Suprapubic skin (tissue), 4 donors: ENCODE data around the gene SEMA4C. TPM values are rescaled to one million over a fixed set of nuclear protein-coding genes. Genes with fewer than 3 reads are reported as not detected.

Source experiments
- DNase-seq, 2 donors: peaks; one replicate each; pipeline ENCODE4 v3.0.0-alpha.2; 2019; ENCODE audit warnings: low spot score in 2 of 2
- H3K27ac ChIP-seq: fragments of 200-600 bp; sonication (generic); one replicate; pipeline ENCODE4 v1.5.1; 2019
- H3K27me3 ChIP-seq: fragments of 200-600 bp; sonication (generic); one replicate; pipeline ENCODE4 v1.5.1; 2019
- H3K36me3 ChIP-seq: fragments of 200-600 bp; sonication (generic); one replicate; pipeline ENCODE4 v1.5.1; 2019
- H3K4me1 ChIP-seq: fragments of 200-600 bp; sonication (generic); one replicate; pipeline ENCODE4 v1.5.1; 2019
- H3K4me3 ChIP-seq: fragments of 200-600 bp; sonication (generic); one replicate; pipeline ENCODE4 v1.5.1; 2019; ENCODE audit warnings: mild to moderate bottlenecking
- H3K9me3 ChIP-seq: fragments of 200-600 bp; sonication (generic); one replicate; pipeline ENCODE4 v1.5.1; 2019
- CTCF ChIP-seq, 2 donors: fragments of 200-600 bp in 1 of 2; fragments of 450-650 bp in 1 of 2; sonication (generic) in 1 of 2; IDR thresholded peaks; one replicate each; pipeline ENCODE4 v1.5.1; 2016 to 2019; ENCODE audit warnings: antibody characterized with exemption in 2 of 2, mild to moderate bottlenecking in 1 of 2, moderate library complexity in 1 of 2
- EP300 ChIP-seq: sonication (generic); formaldehyde crosslinking; IDR thresholded peaks from one replicate; pipeline ENCODE4 v1.6.1; 2017; ENCODE audit warnings: antibody characterized with exemption
- POLR2A ChIP-seq, 2 donors: fragments of 450-650 bp; IDR thresholded peaks; one replicate each; pipeline ENCODE4 v1.6.1; 2017; ENCODE audit warnings: antibody characterized with exemption in 2 of 2, mild to moderate bottlenecking in 2 of 2, moderate library complexity in 2 of 2
- POLR2AphosphoS5 ChIP-seq, 3 donors: sonication (generic); formaldehyde crosslinking; IDR thresholded peaks; one replicate each; pipeline ENCODE4 v1.6.1; 2017; ENCODE audit warnings: antibody characterized with exemption in 3 of 3
- WGBS: methylation state at CpG from one replicate; pipeline ENCODE4 v1.1.5; 2018; 5-methylcytosine and 5-hydroxymethylcytosine counted together
- total RNA-seq, 4 donors: library from RNA; depleted of rRNA; stranded (reverse); fragments of >200 nt; gene quantifications; one replicate each; pipeline ENCODE4 v1.1.0, GENCODE V29; 2016

SEMA4C gene
- total RNA-seq, 4 donors from 2014 or later, result 15.7 to 28.2 (median 23.5) TPM

- peak in 1 of 2 donors; percentile 91 for DNase-seq
- 0% methylated on average over 9 of the region's 64 CpGs for WGBS
- Histone ChIP-seq H3K27ac (peak overlapping the region; percentile 98), H3K36me3 (peaks cover 21% of the 10 kb centered on the region), H3K4me3 (peak overlapping the region; percentile 99), H3K9me3 (no peaks in the 10 kb centered on the region), H3K27me3 (no peaks in the 10 kb centered on the region), H3K4me1 (peaks cover 60% of the 10 kb centered on the region)
- TF ChIP-seq POLR2AphosphoS5 (IDR thresholded peaks at IDR 0.05), result no peak
- no peak for TF ChIP-seq POLR2A (IDR thresholded peaks at IDR 0.05)
- TF ChIP-seq CTCF (IDR thresholded peaks at IDR 0.05), result no peak
Observed at GRCh38 chr2:96869281-96869821, 529 bp downstream of the SEMA4C start.

- TF ChIP-seq POLR2A (IDR thresholded peaks at IDR 0.05) (no peak), POLR2AphosphoS5 (IDR thresholded peaks at IDR 0.05) (no peak), CTCF (IDR thresholded peaks at IDR 0.05) (peak; percentile 27 to 52)
- peak; percentile 93 to 96 for DNase-seq
- Histone ChIP-seq H3K4me1 (peaks cover 54% of the 10 kb centered on the region), H3K36me3 (peaks cover 27% of the 10 kb centered on the region), H3K4me3 (peak overlapping the region; percentile 99), H3K27ac (peak overlapping the region; percentile 98), H3K9me3 (no peaks in the 10 kb centered on the region), H3K27me3 (no peaks in the 10 kb centered on the region)
- WGBS, result 0% methylated on average over 5 of the region's 76 CpGs
Observed at GRCh38 chr2:96868555-96869280, 1.2 kb downstream of the SEMA4C start.

GRCh38 chr2:96867756-96868554 is 1.9 kb downstream of the SEMA4C start:
- DNase-seq, result peak in 1 of 2 donors; percentile 63
- Histone ChIP-seq H3K27ac (peak overlapping the region; percentile 98), H3K9me3 (no peaks in the 10 kb centered on the region), H3K4me3 (peak overlapping the region; percentile 99), H3K4me1 (peaks cover 46% of the 10 kb centered on the region), H3K36me3 (peaks cover 35% of the 10 kb centered on the region), H3K27me3 (no peaks in the 10 kb centered on the region)
- TF ChIP-seq CTCF (IDR thresholded peaks at IDR 0.05), result no peak
- no peak for TF ChIP-seq POLR2A (IDR thresholded peaks at IDR 0.05)
- TF ChIP-seq EP300, result no peak
- TF ChIP-seq POLR2AphosphoS5 (IDR thresholded peaks at IDR 0.05), result no peak
- WGBS, result 16% methylated on average over 10 of the region's 27 CpGs

- peak overlapping the region; percentile 99 for H3K4me3 ChIP-seq
- H3K4me1 ChIP-seq, result peaks cover 42% of the 10 kb centered on the region
Observed at GRCh38 chr2:96866986-96867755, 2.7 kb downstream of the SEMA4C start.

More at GRCh38 chr2:96866986-96867755, 2.7 kb downstream of the SEMA4C start:
- H3K36me3 ChIP-seq, result peaks cover 41% of the 10 kb centered on the region
- 41% methylated on average over 7 of the region's 22 CpGs for WGBS
- H3K27me3 ChIP-seq, result no peaks in the 10 kb centered on the region
- H3K9me3 ChIP-seq, result no peaks in the 10 kb centered on the region
- TF ChIP-seq POLR2A (IDR thresholded peaks at IDR 0.05), result no peak
- no peak for TF ChIP-seq CTCF (IDR thresholded peaks at IDR 0.05)
- TF ChIP-seq POLR2AphosphoS5 (IDR thresholded peaks at IDR 0.05), result no peak
- no peak for TF ChIP-seq EP300
- DNase-seq, result peak in 1 of 2 donors; percentile 61
- peak overlapping the region; percentile 98 for H3K27ac ChIP-seq
